ENCODE measurements around the gene MAGI2. TPM values are rescaled to one million over a fixed set of nuclear protein-coding genes. Genes with fewer than 3 reads are reported as not detected.

Gene MAGI2
- total RNA-seq, 4 donors from 2014 or later, result 7.8 to 44.7 (median 21.1) TPM

DNA sequence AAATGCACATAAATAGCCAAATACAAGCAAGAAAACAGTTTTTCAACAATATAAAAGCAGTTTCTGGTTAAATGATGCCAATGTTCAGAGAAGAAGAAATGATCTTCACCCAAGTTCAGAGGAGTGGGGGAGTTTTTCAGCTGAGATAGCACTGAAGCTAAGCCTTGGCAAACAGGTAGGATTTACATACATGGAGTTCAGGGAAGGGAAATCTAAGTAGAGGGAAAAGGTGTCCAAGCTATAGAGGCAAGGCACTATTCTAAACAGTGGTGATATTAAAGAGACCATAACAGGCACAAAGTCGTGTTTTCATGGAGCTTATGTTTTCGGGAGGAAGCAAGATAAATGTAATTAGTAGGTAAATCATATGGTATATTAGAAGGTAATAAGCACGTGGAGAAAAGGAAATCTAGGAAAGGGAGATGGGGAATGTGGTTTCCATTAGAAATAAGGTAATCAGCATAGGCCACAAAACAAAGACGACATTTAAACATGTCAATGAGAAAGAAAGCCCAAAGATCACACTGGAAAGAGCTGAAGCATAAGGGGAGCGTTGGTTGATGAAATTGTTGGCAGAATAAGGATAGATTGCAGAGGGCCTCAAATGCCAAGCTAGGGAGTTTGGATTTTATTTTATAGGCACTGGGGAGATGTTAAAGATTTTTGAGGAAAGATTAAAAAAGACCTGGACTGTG is 704.3 kb downstream of the MAGI2 start:
- H3K27me3 ChIP-seq, result no peaks in the 10 kb centered on the region
- peaks cover 0 to 9% (median 0%) of the 10 kb centered on the region in 3 donors for H3K9me3 ChIP-seq
- no peaks in the 10 kb centered on the region for H3K36me3 ChIP-seq
- no peak overlapping the region for H3K4me3 ChIP-seq
- no peak overlapping the region for H3K27ac ChIP-seq
- WGBS, 2 donors (ENCODE audit: low coverage in 1 of 2), result 66 to 93% methylated on average over 3 to 5 of the region's 5 CpGs
- ATAC-seq, result no peak
- H3K4me1 ChIP-seq, result no peaks in the 10 kb centered on the region
- TF ChIP-seq POLR2AphosphoS5 (IDR thresholded peaks at IDR 0.05) (no peak), EP300 (IDR thresholded peaks at IDR 0.05) (no peak), POLR2A (IDR thresholded peaks at IDR 0.05) (no peak)

DNA sequence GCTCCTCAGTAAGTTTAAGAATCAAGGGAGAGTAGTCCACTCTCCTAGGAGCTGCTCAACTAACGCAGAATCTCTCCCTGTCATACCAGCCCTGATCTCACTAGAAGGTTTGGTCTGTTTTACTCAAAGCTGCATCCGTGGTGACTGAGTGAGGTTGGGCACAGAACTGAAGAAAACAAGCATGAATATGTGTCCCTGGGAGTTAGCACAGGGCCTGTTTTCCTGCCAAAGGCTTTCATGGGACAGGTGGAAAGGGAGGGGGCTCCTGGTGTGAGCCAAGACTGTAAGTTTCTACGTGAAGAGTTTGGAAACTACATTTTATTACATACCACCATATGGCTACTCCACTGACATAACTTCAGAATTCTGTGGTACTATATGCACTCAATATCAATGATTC is 705.9 kb downstream of the MAGI2 start:
- no peaks in the 10 kb centered on the region for H3K9me3 ChIP-seq
- H3K4me3 ChIP-seq, result no peak overlapping the region
- no peak for ATAC-seq
- no peaks in the 10 kb centered on the region for H3K27me3 ChIP-seq
- no peak for TF ChIP-seq POLR2AphosphoS5 (IDR thresholded peaks at IDR 0.05)
- no peaks in the 10 kb centered on the region for H3K4me1 ChIP-seq
- H3K36me3 ChIP-seq, result no peaks in the 10 kb centered on the region
- H3K27ac ChIP-seq, result no peak overlapping the region
- WGBS, 2 donors (ENCODE audit: low coverage in 1 of 2), result 57 to 64% methylated on average over 1 to 3 of the region's 3 CpGs

DNA sequence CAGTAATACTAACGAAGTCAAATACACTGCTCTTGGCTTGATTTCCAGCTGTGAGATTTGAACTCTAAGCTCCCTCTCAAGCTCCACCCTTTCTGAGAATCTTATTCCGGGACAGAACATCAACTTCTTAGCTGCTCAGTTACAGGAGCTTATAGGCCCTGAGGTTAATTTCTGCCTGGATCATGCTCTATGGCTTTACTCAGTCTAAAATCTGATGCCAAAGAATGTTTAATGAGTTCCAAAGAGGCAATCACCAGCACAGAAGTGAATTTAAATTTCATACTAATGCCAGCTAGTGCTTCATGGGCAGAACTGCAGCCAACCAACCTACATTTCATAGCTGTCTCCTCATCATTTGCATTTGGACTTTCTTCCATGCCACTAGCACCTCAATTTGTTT is 707.2 kb downstream of the MAGI2 start:
- no peak overlapping the region for H3K4me3 ChIP-seq
- no peak for TF ChIP-seq POLR2AphosphoS5 (IDR thresholded peaks at IDR 0.05)
- no peak for TF ChIP-seq POLR2A (IDR thresholded peaks at IDR 0.05)
- TF ChIP-seq, protein P1, sequence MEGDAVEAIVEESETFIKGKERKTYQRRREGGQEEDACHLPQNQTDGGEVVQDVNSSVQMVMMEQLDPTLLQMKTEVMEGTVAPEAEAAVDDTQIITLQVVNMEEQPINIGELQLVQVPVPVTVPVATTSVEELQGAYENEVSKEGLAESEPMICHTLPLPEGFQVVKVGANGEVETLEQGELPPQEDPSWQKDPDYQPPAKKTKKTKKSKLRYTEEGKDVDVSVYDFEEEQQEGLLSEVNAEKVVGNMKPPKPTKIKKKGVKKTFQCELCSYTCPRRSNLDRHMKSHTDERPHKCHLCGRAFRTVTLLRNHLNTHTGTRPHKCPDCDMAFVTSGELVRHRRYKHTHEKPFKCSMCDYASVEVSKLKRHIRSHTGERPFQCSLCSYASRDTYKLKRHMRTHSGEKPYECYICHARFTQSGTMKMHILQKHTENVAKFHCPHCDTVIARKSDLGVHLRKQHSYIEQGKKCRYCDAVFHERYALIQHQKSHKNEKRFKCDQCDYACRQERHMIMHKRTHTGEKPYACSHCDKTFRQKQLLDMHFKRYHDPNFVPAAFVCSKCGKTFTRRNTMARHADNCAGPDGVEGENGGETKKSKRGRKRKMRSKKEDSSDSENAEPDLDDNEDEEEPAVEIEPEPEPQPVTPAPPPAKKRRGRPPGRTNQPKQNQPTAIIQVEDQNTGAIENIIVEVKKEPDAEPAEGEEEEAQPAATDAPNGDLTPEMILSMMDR (IDR thresholded peaks at IDR 0.05), result no peak
- TF ChIP-seq EP300 (IDR thresholded peaks at IDR 0.05), result no peak

DNA sequence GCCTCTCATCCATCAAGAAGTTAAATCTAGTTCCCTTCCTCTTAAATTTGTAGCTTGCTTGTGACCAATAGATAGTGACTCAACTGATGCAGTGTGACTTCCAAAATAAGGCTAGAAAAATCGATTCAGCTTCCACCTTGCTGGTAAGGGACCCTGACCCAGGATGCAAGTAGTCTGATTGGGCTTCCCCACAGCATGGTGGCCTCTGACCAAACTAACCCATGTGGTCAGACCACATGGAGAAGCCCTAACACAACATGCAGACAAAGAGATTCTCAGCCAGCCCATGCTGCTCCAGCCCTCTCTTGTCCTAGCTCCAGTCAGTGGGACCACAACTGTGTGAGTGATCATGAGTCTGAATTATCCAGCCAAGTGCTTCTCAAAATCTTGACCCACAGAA is 710.8 kb downstream of the MAGI2 start:
- no peaks in the 10 kb centered on the region for H3K27me3 ChIP-seq
- TF ChIP-seq, protein P1 (IDR thresholded peaks at IDR 0.05), result no peak
- TF ChIP-seq EP300 (IDR thresholded peaks at IDR 0.05) (no peak), POLR2A (IDR thresholded peaks at IDR 0.05) (no peak), POLR2AphosphoS5 (IDR thresholded peaks at IDR 0.05) (no peak)
- no peaks in the 10 kb centered on the region for H3K9me3 ChIP-seq
- H3K4me1 ChIP-seq, result no peaks in the 10 kb centered on the region
- no peak overlapping the region for H3K27ac ChIP-seq
- ATAC-seq, result no peak
- 80% methylated on average over 1 of the region's 1 CpG; no CpG with 5 or more reads in 1 of the 2 donors for WGBS, 2 donors (ENCODE audit: low coverage in 1 of 2)
- H3K4me3 ChIP-seq, result no peak overlapping the region
- no peaks in the 10 kb centered on the region for H3K36me3 ChIP-seq

More for the DNA sequence above, 707.2 kb downstream of the MAGI2 start:
- no peaks in the 10 kb centered on the region for H3K36me3 ChIP-seq
- no peak for ATAC-seq
- no peak overlapping the region for H3K27ac ChIP-seq
- WGBS, 2 donors (ENCODE audit: low coverage in 1 of 2), result 29 to 57% methylated on average over 2 of the region's 2 CpGs
- H3K4me1 ChIP-seq, result no peaks in the 10 kb centered on the region
- H3K27me3 ChIP-seq, result no peaks in the 10 kb centered on the region
- H3K9me3 ChIP-seq, result no peaks in the 10 kb centered on the region

DNA sequence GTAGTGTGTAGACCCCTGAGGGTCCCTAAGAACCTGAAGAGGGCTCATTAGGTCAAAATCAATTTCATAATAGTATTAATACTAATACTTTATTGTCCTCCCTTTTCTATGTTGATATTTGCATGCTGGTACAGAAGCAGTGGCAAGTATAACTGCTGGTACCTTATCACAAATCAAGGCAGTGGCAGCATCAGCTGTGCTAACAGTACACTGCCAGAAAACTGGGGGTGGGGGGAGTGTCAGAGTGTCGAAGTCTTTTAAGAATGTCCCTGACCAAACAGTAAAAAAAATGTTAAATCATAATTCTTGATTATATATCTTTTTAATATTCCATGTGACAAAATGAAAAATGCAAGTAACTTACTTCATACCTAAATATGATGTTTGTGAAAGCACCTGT is 716.9 kb downstream of the MAGI2 start:
- WGBS, 2 donors (ENCODE audit: low coverage in 1 of 2), result 50 to 71% methylated on average over 1 of the region's 1 CpG
- H3K27ac ChIP-seq, result no peak overlapping the region
- H3K4me1 ChIP-seq, result no peaks in the 10 kb centered on the region
- no peaks in the 10 kb centered on the region for H3K27me3 ChIP-seq
- no peak for ATAC-seq
- no peak overlapping the region for H3K4me3 ChIP-seq
- no peaks in the 10 kb centered on the region for H3K36me3 ChIP-seq
- H3K9me3 ChIP-seq, result no peaks in the 10 kb centered on the region
- no peak for TF ChIP-seq POLR2AphosphoS5 (IDR thresholded peaks at IDR 0.05)
- TF ChIP-seq POLR2A (IDR thresholded peaks at IDR 0.05), result no peak
- TF ChIP-seq, protein P1 (IDR thresholded peaks at IDR 0.05), result no peak
- TF ChIP-seq EP300 (IDR thresholded peaks at IDR 0.05), result no peak

DNA sequence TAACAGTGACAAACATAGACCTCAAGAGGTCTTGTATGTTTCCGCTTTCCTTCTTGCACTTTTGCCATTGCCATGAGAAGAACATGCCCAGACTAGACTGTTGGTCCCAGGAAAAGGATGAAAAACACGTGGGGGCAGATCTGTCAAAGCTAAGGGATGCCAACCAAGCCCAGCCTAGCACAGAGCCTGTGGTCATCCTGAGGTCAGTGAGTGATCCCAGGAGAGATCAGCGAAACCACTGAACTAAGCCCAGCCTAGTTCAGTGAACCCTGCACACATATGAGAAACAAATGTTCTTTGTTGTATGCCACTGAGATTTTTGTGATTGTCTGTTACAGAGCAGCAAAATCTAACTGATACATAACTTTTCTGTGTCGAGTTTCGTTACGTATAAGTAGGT is 718.8 kb downstream of the MAGI2 start:
- no peaks in the 10 kb centered on the region for H3K4me1 ChIP-seq
- 93 to 96% methylated on average over 5 to 6 of the region's 6 CpGs for WGBS, 2 donors (ENCODE audit: low coverage in 1 of 2)
- no peak for TF ChIP-seq POLR2A (IDR thresholded peaks at IDR 0.05)
- TF ChIP-seq, protein P1 (IDR thresholded peaks at IDR 0.05), result no peak
- H3K27me3 ChIP-seq, result no peaks in the 10 kb centered on the region
- H3K4me3 ChIP-seq, result no peak overlapping the region
- ATAC-seq, result no peak
- no peak overlapping the region for H3K27ac ChIP-seq
- no peaks in the 10 kb centered on the region for H3K36me3 ChIP-seq
- H3K9me3 ChIP-seq, result no peaks in the 10 kb centered on the region
